H1 (cell line): ENCODE results near the gene LSM2. TPM values are rescaled to one million over a fixed set of nuclear protein-coding genes. Genes with fewer than 3 reads are reported as not detected.

Experiments used
- CTCF ChIA-PET: fragments of 300-600 bp; sonication (Branson Sonifier 250); formaldehyde crosslinking; loops from one replicate; lab custom pipeline; 2021; ENCODE audit not compliant: partially characterized antibody; lab: Charles Lee
- POLR2A ChIA-PET: fragments of 300-600 bp; sonication (Branson Sonifier 250); formaldehyde crosslinking; loops from one replicate; lab custom pipeline; 2021; ENCODE audit warnings: inconsistent platforms; ENCODE audit not compliant: partially characterized antibody; lab: Charles Lee
- DNase-seq, 2 experiments: peaks; one replicate each; pipeline versions ENCODE4 v3.0.0 to v3.0.0-alpha.2; 2010 to 2022; ENCODE audit warnings: low spot score in 2 of 2, low read depth in 1 of 2, mixed read lengths in 1 of 2
- FAIRE-seq: peaks from 2 replicates; lab custom pipeline; 2011; peaks lifted over from hg19 to GRCh38; lab: Jason Lieb, UNC
- H2AFZ ChIP-seq: 2 replicates; pipeline ENCODE4 v1.8.1; 2012; ENCODE audit warnings: low read length, inconsistent platforms
- H2AK5ac ChIP-seq: 2 replicates; pipeline ENCODE4 v1.6.1; 2013; ENCODE audit warnings: low read depth, low read length
- H2BK120ac ChIP-seq: replicated peaks from 2 replicates; pipeline ENCODE3; 2013; ENCODE audit warnings: low read depth, low read length, inconsistent platforms
- H2BK12ac ChIP-seq: 2 replicates; pipeline ENCODE4 v1.6.1; 2013; ENCODE audit warnings: low read depth, low read length
- H2BK15ac ChIP-seq: 2 replicates; pipeline ENCODE4 v1.6.1; 2013; ENCODE audit warnings: low read length
- H2BK20ac ChIP-seq: 2 replicates; pipeline ENCODE4 v1.6.1; 2013; ENCODE audit warnings: low read length
- H2BK5ac ChIP-seq: 2 replicates; pipeline ENCODE4 v1.6.1; 2013; ENCODE audit warnings: low read depth, low read length
- H3K14ac ChIP-seq: 2 replicates; pipeline ENCODE4 v1.6.1; 2013; ENCODE audit warnings: inconsistent platforms; ENCODE audit not compliant: insufficient read length
- H3K18ac ChIP-seq: 2 replicates; pipeline ENCODE4 v1.6.1; 2013; ENCODE audit warnings: low read length; ENCODE audit errors: extremely low read depth
- H3K23ac ChIP-seq: 2 replicates; pipeline ENCODE4 v1.6.1; 2013; ENCODE audit warnings: inconsistent platforms; ENCODE audit not compliant: insufficient read length
- H3K23me2 ChIP-seq: 2 replicates; pipeline ENCODE4 v1.6.1; 2013; ENCODE audit warnings: low read depth, low read length
- H3K27ac ChIP-seq: 2 replicates; pipeline ENCODE4 v1.6.1; 2011; ENCODE audit warnings: low read depth, low read length, inconsistent platforms
- H3K27me3 ChIP-seq, 4 experiments: replicated peaks in 1 of 4; 1 replicate in 1 of 4; 2 replicates in 3 of 4; pipeline versions ENCODE4 v1.6.1 to v1.8.1; 2011 to 2013; ENCODE audit warnings: low read length in 3 of 4, mild to moderate bottlenecking in 3 of 4, inconsistent platforms in 2 of 4, mixed read lengths in 2 of 4, moderate library complexity in 1 of 4; ENCODE audit not compliant: control insufficient read depth in 3 of 4, insufficient read depth in 3 of 4; ENCODE audit errors: extremely low read depth in 1 of 4
- H3K36me3 ChIP-seq, 4 experiments: 2 replicates each; pipeline versions ENCODE4 v1.6.1 to v1.8.1; 2011 to 2013; ENCODE audit warnings: mild to moderate bottlenecking in 4 of 4, low read length in 3 of 4, moderate library complexity in 2 of 4, control low read depth in 1 of 4, inconsistent platforms in 1 of 4; ENCODE audit not compliant: insufficient read depth in 4 of 4, control insufficient read depth in 2 of 4
- H3K4ac ChIP-seq: replicated peaks from 2 replicates; pipeline ENCODE3; 2013; ENCODE audit warnings: low read length, low read depth, mixed read lengths, inconsistent platforms; ENCODE audit not compliant: insufficient read length
- H3K4me1 ChIP-seq, 4 experiments: replicated peaks in 1 of 4; 1 replicate in 1 of 4; 2 replicates in 3 of 4; pipeline versions ENCODE4 v1.6.1 to v1.8.1; 2011 to 2013; ENCODE audit warnings: low read length in 3 of 4, inconsistent platforms in 2 of 4, mixed read lengths in 1 of 4; ENCODE audit not compliant: insufficient read depth in 4 of 4, control insufficient read depth in 3 of 4
- H3K4me2 ChIP-seq, 2 experiments: 2 replicates each; pipeline versions ENCODE4 v1.6.1 to v1.8.1; 2011 to 2013; ENCODE audit warnings: low read depth in 2 of 2, low read length in 2 of 2, control low read depth in 1 of 2, inconsistent platforms in 1 of 2, mild to moderate bottlenecking in 1 of 2; ENCODE audit not compliant: insufficient read depth in 1 of 2
- H3K4me3 ChIP-seq, 4 experiments: fragments of 200-600, 300-600 bp in 1 of 4; sonication (generic), shearing (Covaris generic), sonication (Bioruptor Twin) in 1 of 4; 2 replicates each; pipeline versions ENCODE4 v1.5.1 to v1.8.1; 2011 to 2016; ENCODE audit warnings: low read length in 4 of 4, low read depth in 3 of 4, control low read depth in 2 of 4, inconsistent platforms in 2 of 4, mild to moderate bottlenecking in 2 of 4, mixed read lengths in 1 of 4, moderate library complexity in 1 of 4; ENCODE audit not compliant: insufficient read depth in 2 of 4; ENCODE audit errors: extremely low read depth in 1 of 4
- H3K56ac ChIP-seq: replicated peaks from 2 replicates; pipeline ENCODE3; 2013; ENCODE audit warnings: low read depth, mild to moderate bottlenecking, mixed read lengths, low read length, inconsistent platforms; ENCODE audit not compliant: insufficient read length
- H3K79me1 ChIP-seq: 2 replicates; pipeline ENCODE4 v1.6.1; 2013; ENCODE audit warnings: low read depth, low read length, control low read depth
- H3K79me2 ChIP-seq, 2 experiments: 2 replicates each; pipeline versions ENCODE4 v1.6.1 to v1.8.1; 2012 to 2013; ENCODE audit warnings: low read length in 2 of 2, mild to moderate bottlenecking in 2 of 2, inconsistent platforms in 1 of 2; ENCODE audit not compliant: insufficient read depth in 2 of 2, control insufficient read depth in 1 of 2
- H3K9ac ChIP-seq, 4 experiments: replicated peaks in 1 of 4; 1 replicate in 1 of 4; 2 replicates in 3 of 4; pipeline versions ENCODE4 v1.6.1 to v1.8.1; 2011 to 2013; ENCODE audit warnings: low read depth in 3 of 4, low read length in 3 of 4, control low read depth in 2 of 4, mild to moderate bottlenecking in 2 of 4, moderate library complexity in 2 of 4, inconsistent platforms in 1 of 4; ENCODE audit errors: extremely low read depth in 1 of 4
- H3K9me3 ChIP-seq, 2 experiments: 2 replicates each; pipeline versions ENCODE4 v1.6.1 to v1.8.1; 2012 to 2013; ENCODE audit warnings: mild to moderate bottlenecking in 2 of 2, moderate library complexity in 2 of 2, control low read depth in 1 of 2, inconsistent platforms in 1 of 2, low read depth in 1 of 2, low read length in 1 of 2, mixed read lengths in 1 of 2; ENCODE audit not compliant: insufficient read depth in 2 of 2
- H4K20me1 ChIP-seq, 2 experiments: replicated peaks in 1 of 2; 2 replicates each; pipeline versions ENCODE3 to v1.8.1; 2011 to 2013; ENCODE audit warnings: inconsistent platforms in 2 of 2, low read length in 2 of 2, mild to moderate bottlenecking in 1 of 2; ENCODE audit not compliant: insufficient read depth in 2 of 2, control insufficient read depth in 1 of 2
- H4K5ac ChIP-seq: 2 replicates; pipeline ENCODE4 v1.6.1; 2013; ENCODE audit warnings: low read length, low read depth, mixed read lengths, inconsistent platforms; ENCODE audit not compliant: insufficient read length
- H4K8ac ChIP-seq: 2 replicates; pipeline ENCODE4 v1.8.0; 2013; ENCODE audit warnings: mild to moderate bottlenecking, moderate library complexity, low read length, inconsistent platforms; ENCODE audit not compliant: insufficient read depth; ENCODE audit errors: extremely low read depth
- H4K91ac ChIP-seq: replicated peaks from 2 replicates; pipeline ENCODE3; 2013; ENCODE audit warnings: low read length, mixed read lengths, inconsistent platforms; ENCODE audit not compliant: insufficient read length
- CBX5 ChIP-seq: fragments of 300-800, 300-1000 bp; sonication (generic); IDR thresholded peaks from 2 replicates; pipeline ENCODE4 v1.7.1; 2016; ENCODE audit warnings: antibody characterized with exemption, low read length, low read depth
- CHD2 ChIP-seq: IDR thresholded peaks from 2 replicates; pipeline ENCODE4 v1.6.1; 2012; ENCODE audit warnings: low read length, improper control_type of control experiment
- JUN ChIP-seq: IDR thresholded peaks from 2 replicates; pipeline ENCODE4 v1.6.1; 2011; ENCODE audit warnings: low read depth, mild to moderate bottlenecking, improper control_type of control experiment, low read length
- JUND ChIP-seq: IDR thresholded peaks from 2 replicates; pipeline ENCODE4 v1.6.1; 2011; ENCODE audit warnings: mild to moderate bottlenecking, improper control_type of control experiment, low read length
- POLR2A ChIP-seq, 2 experiments: IDR thresholded peaks; 1 replicate in 1 of 2; 2 replicates in 1 of 2; pipeline ENCODE4 v1.6.1; 2011; ENCODE audit warnings: low read depth in 2 of 2, low read length in 2 of 2, mild to moderate bottlenecking in 2 of 2; ENCODE audit errors: control extremely low read depth in 1 of 2
- POU5F1 ChIP-seq: IDR thresholded peaks from 2 replicates; pipeline ENCODE4 v1.6.1; 2011; ENCODE audit warnings: low read depth, mild to moderate bottlenecking, low read length, moderate library complexity
- RXRA ChIP-seq: IDR thresholded peaks from 2 replicates; pipeline ENCODE4 v1.6.1; 2011; ENCODE audit warnings: low read depth, mild to moderate bottlenecking, low read length, moderate library complexity; ENCODE audit not compliant: insufficient read depth
- SP2 ChIP-seq: IDR thresholded peaks from 2 replicates; pipeline ENCODE4 v1.6.1; 2012; ENCODE audit warnings: mild to moderate bottlenecking, low read length, inconsistent platforms
- SP4 ChIP-seq: IDR thresholded peaks from 2 replicates; pipeline ENCODE4 v1.6.1; 2012; ENCODE audit warnings: low read length, inconsistent platforms
- SUZ12 ChIP-seq: fragments of 200-600 bp; sonication (generic); IDR thresholded peaks from 2 replicates; pipeline ENCODE4 v1.6.1; 2012; ENCODE audit warnings: mild to moderate bottlenecking, inconsistent platforms, low read length, moderate library complexity, mixed read lengths
- TAF7 ChIP-seq: optimal IDR thresholded peaks from 2 replicates; pipeline ENCODE3; 2011; ENCODE audit warnings: low read depth, mild to moderate bottlenecking, inconsistent platforms, low read length, moderate library complexity, borderline replicate concordance
- TBP ChIP-seq: IDR thresholded peaks from 2 replicates; pipeline ENCODE4 v1.6.1; 2011; ENCODE audit warnings: low read depth, low read length, improper control_type of control experiment
- WGBS, 2 experiments: shearing (Covaris generic) in 1 of 2; methylation state at CpG; one replicate each; pipeline versions ENCODE4 v1.1.6 to v1.1.7; 2013 to 2015; ENCODE audit warnings: low lambda C conversion rate in 2 of 2, mixed read lengths in 2 of 2, inconsistent platforms in 1 of 2, low coverage in 1 of 2, missing lambda C conversion rate in 1 of 2; ENCODE audit not compliant: insufficient replicate concordance in 2 of 2, insufficient coverage in 1 of 2, insufficient read length in 1 of 2; ENCODE audit errors: extremely low coverage in 1 of 2, missing lambda C conversion rate in 1 of 2; 5-methylcytosine and 5-hydroxymethylcytosine counted together
- polyA plus RNA-seq, 7 experiments: library from polyadenylated mRNA; depleted of rRNA in 3 of 7; stranded (reverse) in 5 of 7; unstranded in 2 of 7; fragments of >200 nt in 5 of 7; fragments of 200-250 nt in 2 of 7; gene quantifications; 1 replicate in 5 of 7; 2 replicates in 1 of 7; 4 replicates in 1 of 7; pipeline versions ENCODE4 v1.2.1 to v1.2.3, GENCODE V29; 2011 to 2013; ENCODE audit warnings: missing spikeins in 2 of 7, mixed read lengths in 2 of 7
- total RNA-seq: library from RNA; stranded (reverse); fragmentation: NEBNext Ultra II Directional; extraction: Animal tissue kit (Norgen Biotek cat#: 25700); gene quantifications from 2 replicates; pipeline ENCODE4 v1.2.1, GENCODE V29; 2021

Gene LSM2
- total and polyA plus RNA-seq, 2 of the 8 experiments (the other 6 are each of a cell fraction or from before 2014, with no cell fraction given), result 127 to 168 TPM

DNA sequence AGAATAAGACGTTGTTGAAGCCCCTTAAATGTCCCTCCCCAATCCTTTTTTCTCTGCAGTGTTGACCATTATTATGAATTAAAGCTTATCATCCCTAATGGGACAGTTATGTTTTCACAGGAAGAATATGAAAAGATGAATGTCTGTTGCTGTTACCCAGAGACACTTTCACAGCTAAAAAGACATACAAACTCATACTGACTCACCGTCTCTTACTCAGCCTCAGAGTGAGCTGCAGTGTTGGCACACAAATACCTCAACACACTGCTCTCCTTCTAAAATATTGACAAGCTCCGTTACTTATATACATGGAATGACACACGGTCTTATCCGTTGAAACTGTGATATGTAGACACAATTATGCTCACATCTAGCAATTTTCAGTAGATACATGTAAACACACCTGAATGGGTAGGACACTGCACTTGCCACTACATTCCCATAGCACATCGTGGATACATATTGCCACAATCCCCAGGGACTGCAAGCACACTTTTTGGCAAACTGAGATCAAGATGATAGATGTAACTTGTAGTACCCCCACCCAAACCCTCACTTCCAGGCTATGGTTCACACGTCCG is 53.9 kb downstream of the LSM2 start:
- no peak overlapping the region for H3K9ac ChIP-seq
- no peaks in the 10 kb centered on the region for H3K9me3 ChIP-seq
- no peaks in the 10 kb centered on the region for H3K4me1 ChIP-seq
- no peak overlapping the region for H3K27ac ChIP-seq
- no peak overlapping the region for H3K23ac ChIP-seq
- H2AFZ ChIP-seq, result no peak overlapping the region
- POLR2A ChIA-PET, result interaction anchor here (0.7 to 4.8 kb wide), 14 partner anchors 8 to 88 kb away, joined by 3 to 33 read pairs (median 4); partner anchors contain the start of genes CLIC1, GPANK1, LY6G6C and LY6G6F
- H4K5ac ChIP-seq, result no peak overlapping the region
- H3K4ac ChIP-seq, result no peak overlapping the region
- peaks cover 0 to 3% (median 0%) of the 10 kb centered on the region in 4 experiments; a peak in 1 of 8 replicates for H3K36me3 ChIP-seq
- no peak overlapping the region for H2BK20ac ChIP-seq
- no peak overlapping the region for H2BK15ac ChIP-seq
- H3K4me2 ChIP-seq, result no peak overlapping the region
- no peak overlapping the region for H3K14ac ChIP-seq
- no peaks in the 10 kb centered on the region for H4K20me1 ChIP-seq
- H3K79me1 ChIP-seq, result no peaks in the 10 kb centered on the region
- H4K8ac ChIP-seq, result no peak overlapping the region
- WGBS, 2 experiments, result 79% methylated on average over 8 of the region's 8 CpGs; no CpG with 5 or more reads in 1 of the 2 experiments
- H2AK5ac ChIP-seq, result no peak overlapping the region
- H3K23me2 ChIP-seq, result no peaks in the 10 kb centered on the region
- no peak overlapping the region for H2BK120ac ChIP-seq
- H3K4me3 ChIP-seq, result no peak overlapping the region
- H3K18ac ChIP-seq, result no peak overlapping the region
- no peak overlapping the region for H4K91ac ChIP-seq
- H2BK12ac ChIP-seq, result no peak overlapping the region
- H2BK5ac ChIP-seq, result no peak overlapping the region
- no peak for TF ChIP-seq TAF7
- no peak for TF ChIP-seq CHD2
- no peak for TF ChIP-seq CBX5
- no peak for TF ChIP-seq JUN
- TF ChIP-seq POU5F1, result no peak
- no peak for TF ChIP-seq JUND
- TF ChIP-seq RXRA, result no peak
- TF ChIP-seq SUZ12, result no peak
- TF ChIP-seq SP2, result no peak
- no peak for TF ChIP-seq SP4
- TF ChIP-seq POLR2A (IDR thresholded peaks at IDR 0.05; ENCODE audit: control extremely low read depth in 1 of 2, low read depth in 2 of 2, low read length in 2 of 2), result no peak
- TF ChIP-seq TBP, result no peak
- FAIRE-seq (no peak), DNase-seq (no peak)
- no peaks in the 10 kb centered on the region for H3K27me3 ChIP-seq
- H3K56ac ChIP-seq, result no peak overlapping the region
- CTCF ChIA-PET, result interaction anchor here (0.5 to 4.2 kb wide), 9 partner anchors 13 to 709 kb away, joined by 3 to 25 read pairs (median 4); partner anchors contain the start of gene MSH5
- H3K79me2 ChIP-seq, result no peaks in the 10 kb centered on the region
